ENCODE data around the gene CDO1.
"Not testable (repeated sequence)": the region's sequence is repeated elsewhere in the genome, so short reads cannot be mapped to it uniquely, and the experiment has no call there.

CDO1 gene

GRCh38 chr5:115824983-115825382 lies 8.5 kb upstream of the CDO1 start:
- not testable (repeated sequence) for H3K27me3 ChIP-seq (ENCODE audit: control insufficient read depth, insufficient read depth, low read length); H3K9ac ChIP-seq (ENCODE audit: low read depth, low read length); H3K4me3 ChIP-seq (ENCODE audit: low read length); H3K4me1 ChIP-seq (ENCODE audit: control insufficient read depth, insufficient read depth, low read length); H3K4me2 ChIP-seq (ENCODE audit: low read length); H3K9me3 ChIP-seq (replicated peaks; ENCODE audit: low read length)
- peaks cover 19% of the 10 kb centered on the region for H3K36me3 ChIP-seq (ENCODE audit: insufficient read depth, low read length)

GRCh38 chr5:115820846-115821245 lies 4.4 kb upstream of the CDO1 start:
- Histone ChIP-seq H3K27me3 (ENCODE audit: control insufficient read depth, insufficient read depth, low read length) (peaks cover 15% of the 10 kb centered on the region), H3K4me3 (ENCODE audit: low read length) (no peak overlapping the region), H3K9me3 (replicated peaks; ENCODE audit: low read length) (no peaks in the 10 kb centered on the region), H3K4me2 (ENCODE audit: low read length) (no peak overlapping the region), H3K9ac (ENCODE audit: low read depth, low read length) (no peak overlapping the region), H3K4me1 (ENCODE audit: control insufficient read depth, insufficient read depth, low read length) (peaks cover 11% of the 10 kb centered on the region), H3K36me3 (ENCODE audit: insufficient read depth, low read length) (no peaks in the 10 kb centered on the region)

GRCh38 chr5:115818821-115819220 lies 2.4 kb upstream of the CDO1 start:
- H3K4me1 ChIP-seq (ENCODE audit: control insufficient read depth, insufficient read depth, low read length), result peaks cover 19% of the 10 kb centered on the region
- no peaks in the 10 kb centered on the region for H3K36me3 ChIP-seq (ENCODE audit: insufficient read depth, low read length)
- no peak overlapping the region for H3K4me3 ChIP-seq (ENCODE audit: low read length)
- no peak overlapping the region for H3K9ac ChIP-seq (ENCODE audit: low read depth, low read length)
- H3K9me3 ChIP-seq (replicated peaks; ENCODE audit: low read length), result no peaks in the 10 kb centered on the region
- peaks cover 34% of the 10 kb centered on the region for H3K27me3 ChIP-seq (ENCODE audit: control insufficient read depth, insufficient read depth, low read length)
- H3K4me2 ChIP-seq (ENCODE audit: low read length), result no peak overlapping the region

- H3K9me3 ChIP-seq (replicated peaks; ENCODE audit: low read length), result no peaks in the 10 kb centered on the region
- no peak overlapping the region for H3K4me2 ChIP-seq (ENCODE audit: low read length)
- H3K4me3 ChIP-seq (ENCODE audit: low read length), result no peak overlapping the region
- no peak overlapping the region for H3K9ac ChIP-seq (ENCODE audit: low read depth, low read length)
- H3K4me1 ChIP-seq (ENCODE audit: control insufficient read depth, insufficient read depth, low read length), result peaks cover 19% of the 10 kb centered on the region
- H3K27me3 ChIP-seq (ENCODE audit: control insufficient read depth, insufficient read depth, low read length), result peaks cover 36% of the 10 kb centered on the region
- no peaks in the 10 kb centered on the region for H3K36me3 ChIP-seq (ENCODE audit: insufficient read depth, low read length)
These were observed 927 bp upstream of the CDO1 start for GRCh38 chr5:115817386-115817785.

GRCh38 chr5:115815693-115816225 lies 700 bp downstream of the CDO1 start:
- Histone ChIP-seq H3K4me2 (ENCODE audit: low read length) (peak overlapping the region; percentile 99), H3K27me3 (ENCODE audit: control insufficient read depth, insufficient read depth, low read length) (peaks cover 36% of the 10 kb centered on the region), H3K9ac (ENCODE audit: low read depth, low read length) (peak overlapping the region; percentile 83), H3K36me3 (ENCODE audit: insufficient read depth, low read length) (no peaks in the 10 kb centered on the region), H3K9me3 (replicated peaks; ENCODE audit: low read length) (no peaks in the 10 kb centered on the region), H3K4me1 (ENCODE audit: control insufficient read depth, insufficient read depth, low read length) (peaks cover 24% of the 10 kb centered on the region), H3K4me3 (ENCODE audit: low read length) (peak overlapping the region; percentile 84)

- Histone ChIP-seq H3K4me3 (ENCODE audit: low read length) (peak overlapping the region; percentile 84), H3K27me3 (ENCODE audit: control insufficient read depth, insufficient read depth, low read length) (peaks cover 36% of the 10 kb centered on the region), H3K9ac (ENCODE audit: low read depth, low read length) (no peak overlapping the region), H3K9me3 (replicated peaks; ENCODE audit: low read length) (no peaks in the 10 kb centered on the region), H3K4me1 (ENCODE audit: control insufficient read depth, insufficient read depth, low read length) (peaks cover 30% of the 10 kb centered on the region), H3K4me2 (ENCODE audit: low read length) (peak overlapping the region; percentile 99), H3K36me3 (ENCODE audit: insufficient read depth, low read length) (no peaks in the 10 kb centered on the region)
These were observed 1.3 kb downstream of the CDO1 start for GRCh38 chr5:115815006-115815692.

- Histone ChIP-seq H3K4me1 (ENCODE audit: control insufficient read depth, insufficient read depth, low read length) (peaks cover 34% of the 10 kb centered on the region), H3K9me3 (replicated peaks; ENCODE audit: low read length) (no peaks in the 10 kb centered on the region), H3K4me3 (ENCODE audit: low read length) (no peak overlapping the region), H3K4me2 (ENCODE audit: low read length) (no peak overlapping the region), H3K27me3 (ENCODE audit: control insufficient read depth, insufficient read depth, low read length) (peaks cover 36% of the 10 kb centered on the region), H3K36me3 (ENCODE audit: insufficient read depth, low read length) (no peaks in the 10 kb centered on the region), H3K9ac (ENCODE audit: low read depth, low read length) (no peak overlapping the region)
These were observed 2.7 kb downstream of the CDO1 start for GRCh38 chr5:115813719-115814118.

- no peaks in the 10 kb centered on the region for H3K36me3 ChIP-seq (ENCODE audit: insufficient read depth, low read length)
- no peak overlapping the region for H3K4me2 ChIP-seq (ENCODE audit: low read length)
- no peak overlapping the region for H3K9ac ChIP-seq (ENCODE audit: low read depth, low read length)
- H3K4me1 ChIP-seq (ENCODE audit: control insufficient read depth, insufficient read depth, low read length), result peaks cover 34% of the 10 kb centered on the region
- peaks cover 33% of the 10 kb centered on the region for H3K27me3 ChIP-seq (ENCODE audit: control insufficient read depth, insufficient read depth, low read length)
- H3K4me3 ChIP-seq (ENCODE audit: low read length), result no peak overlapping the region
- no peaks in the 10 kb centered on the region for H3K9me3 ChIP-seq (replicated peaks; ENCODE audit: low read length)
These were observed 4.1 kb downstream of the CDO1 start for GRCh38 chr5:115812372-115812771.

- peaks cover 27% of the 10 kb centered on the region for H3K27me3 ChIP-seq (ENCODE audit: control insufficient read depth, insufficient read depth, low read length)
- H3K9me3 ChIP-seq (replicated peaks; ENCODE audit: low read length), result no peaks in the 10 kb centered on the region
These were observed 5.1 kb downstream of the CDO1 start for GRCh38 chr5:115811406-115811805.

GRCh38 chr5:115810761-115811160 lies 5.7 kb downstream of the CDO1 start:
- Histone ChIP-seq H3K4me1 (ENCODE audit: control insufficient read depth, insufficient read depth, low read length) (peaks cover 22% of the 10 kb centered on the region), H3K4me2 (ENCODE audit: low read length) (no peak overlapping the region), H3K36me3 (ENCODE audit: insufficient read depth, low read length) (no peaks in the 10 kb centered on the region), H3K9ac (ENCODE audit: low read depth, low read length) (no peak overlapping the region), H3K4me3 (ENCODE audit: low read length) (no peak overlapping the region), H3K9me3 (replicated peaks; ENCODE audit: low read length) (no peaks in the 10 kb centered on the region), H3K27me3 (ENCODE audit: control insufficient read depth, insufficient read depth, low read length) (peaks cover 21% of the 10 kb centered on the region)

More at GRCh38 chr5:115811406-115811805, 5.1 kb downstream of the CDO1 start:
- no peak overlapping the region for H3K4me3 ChIP-seq (ENCODE audit: low read length)
- H3K36me3 ChIP-seq (ENCODE audit: insufficient read depth, low read length), result no peaks in the 10 kb centered on the region
- H3K4me2 ChIP-seq (ENCODE audit: low read length), result no peak overlapping the region
- H3K9ac ChIP-seq (ENCODE audit: low read depth, low read length), result no peak overlapping the region
- H3K4me1 ChIP-seq (ENCODE audit: control insufficient read depth, insufficient read depth, low read length), result peaks cover 28% of the 10 kb centered on the region

- Histone ChIP-seq H3K36me3 (ENCODE audit: insufficient read depth, low read length) (no peaks in the 10 kb centered on the region), H3K27me3 (ENCODE audit: control insufficient read depth, insufficient read depth, low read length) (peaks cover 13% of the 10 kb centered on the region)
These were observed 6.5 kb downstream of the CDO1 start for GRCh38 chr5:115809946-115810345.

GRCh38 chr5:115808066-115808465 lies 8.4 kb downstream of the CDO1 start:
- not testable (repeated sequence) for H3K4me3 ChIP-seq (ENCODE audit: low read length); H3K36me3 ChIP-seq (ENCODE audit: insufficient read depth, low read length)

More at GRCh38 chr5:115809946-115810345, 6.5 kb downstream of the CDO1 start:
- Histone ChIP-seq H3K4me3 (ENCODE audit: low read length) (no peak overlapping the region), H3K4me1 (ENCODE audit: control insufficient read depth, insufficient read depth, low read length) (peaks cover 14% of the 10 kb centered on the region), H3K9ac (ENCODE audit: low read depth, low read length) (no peak overlapping the region), H3K9me3 (replicated peaks; ENCODE audit: low read length) (no peaks in the 10 kb centered on the region), H3K4me2 (ENCODE audit: low read length) (no peak overlapping the region)

More at GRCh38 chr5:115808066-115808465, 8.4 kb downstream of the CDO1 start:
- H3K4me1 ChIP-seq (ENCODE audit: control insufficient read depth, insufficient read depth, low read length), result peaks cover 14% of the 10 kb centered on the region
- not testable (repeated sequence) for H3K27me3 ChIP-seq (ENCODE audit: control insufficient read depth, insufficient read depth, low read length); H3K9me3 ChIP-seq (replicated peaks; ENCODE audit: low read length); H3K4me2 ChIP-seq (ENCODE audit: low read length); H3K9ac ChIP-seq (ENCODE audit: low read depth, low read length)

All from skeletal muscle satellite cell (primary cell).